Testis (tissue), 3 donors: ENCODE results near the gene CLCN3. TPM values are rescaled to one million over a fixed set of nuclear protein-coding genes. Genes with fewer than 3 reads are reported as not detected.
"Not testable (repeated sequence)": the region's sequence is repeated elsewhere in the genome, so short reads cannot be mapped to it uniquely, and the experiment has no call there.

Source experiments
- DNase-seq: peaks from one replicate; pipeline ENCODE4 v3.0.0-alpha.2; 2019
- H3K27ac ChIP-seq, 2 donors: fragments of 200-600 bp; sonication (generic); one replicate each; pipeline ENCODE4 v1.5.1; 2019
- H3K27me3 ChIP-seq: fragments of 200-600 bp; sonication (generic); one replicate; pipeline ENCODE4 v1.5.1; 2019
- H3K36me3 ChIP-seq: fragments of 200-600 bp; sonication (generic); one replicate; pipeline ENCODE4 v1.5.1; 2017; ENCODE audit warnings: low read depth; ENCODE audit errors: missing control alignments
- H3K4me1 ChIP-seq: fragments of 200-600 bp; sonication (generic); one replicate; pipeline ENCODE4 v1.5.1; 2019
- H3K4me3 ChIP-seq, 2 donors: fragments of 200-600 bp; sonication (generic); one replicate each; pipeline ENCODE4 v1.5.1; 2017 to 2019
- H3K9me3 ChIP-seq: fragments of 200-600 bp; sonication (generic); one replicate; pipeline ENCODE4 v1.5.1; 2017
- CTCF ChIP-seq, 3 experiments: fragments of 450-650 bp in 2 of 3; fragments of 200-600 bp in 1 of 3; sonication (generic) in 1 of 3; IDR thresholded peaks; one replicate each; pipeline ENCODE4 v1.5.1; 2016 to 2019; ENCODE audit warnings: antibody characterized with exemption in 3 of 3, mild to moderate bottlenecking in 2 of 3, moderate library complexity in 1 of 3
- POLR2A ChIP-seq: fragments of 450-650 bp; IDR thresholded peaks from one replicate; pipeline ENCODE4 v1.6.1; 2017; ENCODE audit warnings: antibody characterized with exemption, mild to moderate bottlenecking, moderate library complexity
- WGBS, 2 donors: methylation state at CpG; one replicate each; pipeline ENCODE4 v1.1.5; 2018; 5-methylcytosine and 5-hydroxymethylcytosine counted together
- intact Hi-C: fragments of 100-400 bp; cut with DNase I; formaldehyde crosslinking; loops from one replicate; pipeline ENCODE4 v1.15.1; 2023; ENCODE audit warnings: low total_unique reads
- polyA plus RNA-seq: library from polyadenylated mRNA; stranded (reverse); fragments of 350-450 nt; fragmentation: Illumina TruSeq; extraction: RNeasy Lipid Tissue Mini Kit (QIAGEN cat#74804); gene quantifications from one replicate; pipeline ENCODE4 v1.2.3, GENCODE V29; 2014; ENCODE audit warnings: low read depth, low replicate concordance; ENCODE audit not compliant: insufficient read depth
- total RNA-seq, 2 donors: library from RNA; depleted of rRNA; stranded (reverse); fragments of >200 nt; gene quantifications; one replicate each; pipeline ENCODE4 v1.2.3, GENCODE V29; 2016

CLCN3 gene
- total and polyA plus RNA-seq, 3 donors from 2014 or later: 63.0 to 97.4 (median 89.2) TPM

GRCh38 chr4:169730564-169730963 is 110.2 kb downstream of the CLCN3 start:
- intact Hi-C loops: no loop called here
- no peak for DNase-seq
- H3K4me1 ChIP-seq: no peaks in the 10 kb centered on the region
- 83 to 97% methylated on average over 3 to 5 of the region's 5 CpGs for WGBS, 2 donors
- no peak overlapping the region for H3K4me3 ChIP-seq
- TF ChIP-seq POLR2A (no peak), CTCF (IDR thresholded peaks at IDR 0.05) (no peak)
- no peak overlapping the region for H3K27ac ChIP-seq
- no peaks in the 10 kb centered on the region for H3K9me3 ChIP-seq
- no peaks in the 10 kb centered on the region for H3K27me3 ChIP-seq
- H3K36me3 ChIP-seq: no peaks in the 10 kb centered on the region

- H3K36me3 ChIP-seq, H3K27ac ChIP-seq, DNase-seq, H3K4me3 ChIP-seq, H3K4me1 ChIP-seq, intact Hi-C loops, H3K27me3 ChIP-seq, H3K9me3 ChIP-seq: not testable (repeated sequence)
Observed at GRCh38 chr4:169738604-169739003, 118.2 kb downstream of the CLCN3 start.

GRCh38 chr4:169741569-169741968 is 121.2 kb downstream of the CLCN3 start:
- WGBS, 2 donors: 91 to 93% methylated on average over 2 of the region's 2 CpGs
- TF ChIP-seq POLR2A: no peak
- no peak for TF ChIP-seq CTCF (IDR thresholded peaks at IDR 0.05)
- DNase-seq: no peak
- no peak overlapping the region for H3K4me3 ChIP-seq
- intact Hi-C loops: no loop called here
- no peaks in the 10 kb centered on the region for H3K4me1 ChIP-seq
- H3K27me3 ChIP-seq: no peaks in the 10 kb centered on the region
- H3K36me3 ChIP-seq: no peaks in the 10 kb centered on the region
- no peak overlapping the region for H3K27ac ChIP-seq
- no peaks in the 10 kb centered on the region for H3K9me3 ChIP-seq

- Histone ChIP-seq H3K27me3 (no peaks in the 10 kb centered on the region), H3K4me3 (no peak overlapping the region), H3K4me1 (no peaks in the 10 kb centered on the region), H3K36me3 (no peaks in the 10 kb centered on the region), H3K9me3 (no peaks in the 10 kb centered on the region), H3K27ac (no peak overlapping the region)
- no peak for TF ChIP-seq CTCF (IDR thresholded peaks at IDR 0.05)
- TF ChIP-seq POLR2A: no peak
- intact Hi-C loops: no loop called here
- DNase-seq: no peak
- 91 to 98% methylated on average over 1 of the region's 1 CpG for WGBS, 2 donors
Observed at GRCh38 chr4:169744601-169745000, 124.2 kb downstream of the CLCN3 start.

GRCh38 chr4:169745291-169745690 is 124.9 kb downstream of the CLCN3 start:
- no peaks in the 10 kb centered on the region for H3K27me3 ChIP-seq
- WGBS, 2 donors: 90 to 100% methylated on average over 1 of the region's 1 CpG
- no peaks in the 10 kb centered on the region for H3K36me3 ChIP-seq
- no peak overlapping the region for H3K27ac ChIP-seq
- intact Hi-C loops: no loop called here
- H3K4me3 ChIP-seq: no peak overlapping the region
- no peak for DNase-seq
- no peaks in the 10 kb centered on the region for H3K9me3 ChIP-seq
- TF ChIP-seq POLR2A (no peak), CTCF (IDR thresholded peaks at IDR 0.05) (no peak)
- H3K4me1 ChIP-seq: no peaks in the 10 kb centered on the region
